K562 (cell line): ENCODE results near the gene TSPOAP1. TPM values are rescaled to one million over a fixed set of nuclear protein-coding genes. Genes with fewer than 3 reads are reported as not detected.

Experiments used
- ATAC-seq: fragments of 200-7000 bp; cut with Tn5 transposase; 3 replicates; pipeline ENCODE4 v1.9.1; 2020; ENCODE audit warnings: moderate library complexity
- BruUV-seq: library from RNA; stranded (reverse); fragments of 400-500 nt; replicated peaks from 2 replicates; lab custom pipeline; 2021; lab: Mats Ljungman, UMichigan
- CTCF ChIA-PET: fragments of 300-600 bp; formaldehyde crosslinking; extraction: SDS; loops from one replicate; lab custom pipeline; 2021; ENCODE audit warnings: low intra/inter-chr PET ratio; lab: Yijun Ruan, JAX
- POLR2A ChIA-PET: fragments of 300-600, 350-650 bp; sonication (Branson Sonifier 250); formaldehyde crosslinking; extraction: SDS; loops from one replicate; lab custom pipeline; 2021; ENCODE audit warnings: antibody characterized with exemption, inconsistent platforms; lab: Yijun Ruan, JAX
- DNase-seq, 4 experiments: peaks; one replicate each; pipeline versions ENCODE4 v3.0.0 to v3.0.0-alpha.2; 2011 to 2018; ENCODE audit warnings: low spot score in 3 of 4, mixed read lengths in 3 of 4; ENCODE audit errors: extremely low read depth in 1 of 4
- FAIRE-seq: peaks from 2 replicates; lab custom pipeline; 2011; peaks lifted over from hg19 to GRCh38; lab: Jason Lieb, UNC
- H2AFZ ChIP-seq: 2 replicates; pipeline ENCODE4 v1.6.0; 2011; ENCODE audit warnings: low read depth, low read length, control low read depth, inconsistent platforms
- H3K27ac ChIP-seq: fragments of 200-600 bp; 3 replicates; pipeline ENCODE4 v1.8.0; 2011; ENCODE audit warnings: low read depth, mild to moderate bottlenecking, control low read depth, inconsistent platforms, low read length, moderate library complexity, mixed read lengths; ENCODE audit errors: extremely low read depth
- H3K27me3 ChIP-seq, 2 experiments: fragments of 300-600 bp in 1 of 2; 2 replicates in 1 of 2; 3 replicates in 1 of 2; pipeline versions ENCODE4 v1.6.0 to v1.8.0; 2011; ENCODE audit warnings: inconsistent platforms in 2 of 2, low read length in 2 of 2, mild to moderate bottlenecking in 1 of 2, mixed read lengths in 1 of 2, moderate library complexity in 1 of 2; ENCODE audit not compliant: control insufficient read depth in 2 of 2, insufficient read depth in 2 of 2
- H3K36me3 ChIP-seq: fragments of 300-600 bp; 3 replicates; pipeline ENCODE4 v1.8.0; 2011; ENCODE audit warnings: mild to moderate bottlenecking, low read length, inconsistent platforms; ENCODE audit not compliant: control insufficient read depth, insufficient read depth
- H3K4me1 ChIP-seq, 2 experiments: fragments of 200-600 bp in 1 of 2; replicated peaks in 1 of 2; 2 replicates in 1 of 2; 3 replicates in 1 of 2; pipeline versions ENCODE4 v1.5.1 to v1.8.0; 2011; ENCODE audit warnings: inconsistent platforms in 2 of 2, low read length in 2 of 2, mild to moderate bottlenecking in 1 of 2, mixed read lengths in 1 of 2, moderate library complexity in 1 of 2; ENCODE audit not compliant: control insufficient read depth in 2 of 2, insufficient read depth in 2 of 2
- H3K4me2 ChIP-seq: 2 replicates; pipeline ENCODE4 v1.6.1; 2011; ENCODE audit warnings: low read length, control low read depth, inconsistent platforms, mixed read lengths; ENCODE audit not compliant: insufficient read depth
- H3K4me3 ChIP-seq: fragments of 200-600 bp; sonication (generic), shearing (Covaris generic); 2 replicates; pipeline ENCODE4 v1.5.1; 2016; ENCODE audit warnings: control low read depth, inconsistent platforms
- H3K79me2 ChIP-seq: fragments of 200-600 bp; 3 replicates; pipeline ENCODE4 v1.8.0; 2011; ENCODE audit warnings: low read length, inconsistent platforms; ENCODE audit not compliant: control insufficient read depth, insufficient read depth
- H3K9ac ChIP-seq, 2 experiments: 2 replicates each; pipeline versions ENCODE4 v1.6.0 to v1.6.1; 2011; ENCODE audit warnings: low read depth in 2 of 2, low read length in 2 of 2, control low read depth in 1 of 2, inconsistent platforms in 1 of 2, mild to moderate bottlenecking in 1 of 2, mixed read lengths in 1 of 2; ENCODE audit not compliant: insufficient read depth in 1 of 2
- H3K9me1 ChIP-seq: one replicate; pipeline ENCODE4 v1.6.0; 2011; ENCODE audit warnings: inconsistent platforms, mild to moderate bottlenecking, low read length, moderate library complexity; ENCODE audit not compliant: control insufficient read depth, insufficient read depth
- H3K9me3 ChIP-seq: replicated peaks from 2 replicates; pipeline ENCODE4 v1.5.1; 2011; ENCODE audit warnings: low read depth, low read length, inconsistent platforms; ENCODE audit not compliant: control insufficient read depth, insufficient read depth
- H4K20me1 ChIP-seq: replicated peaks from 2 replicates; pipeline ENCODE4 v1.6.1; 2011; ENCODE audit warnings: low read length, inconsistent platforms, mixed read lengths; ENCODE audit not compliant: control insufficient read depth, insufficient read depth
- ATF6 ChIP-seq: sonication (generic); formaldehyde crosslinking; IDR thresholded peaks from 2 replicates; pipeline ENCODE4 v1.4.0; 2020; ENCODE audit warnings: mild to moderate bottlenecking, missing genetic modification reagents
- FOXK1 ChIP-seq: sonication (generic); formaldehyde crosslinking; IDR thresholded peaks from 2 replicates; pipeline ENCODE4 v1.8.0; 2022; ENCODE audit warnings: missing genetic modification reagents, mild to moderate bottlenecking, borderline replicate concordance
- HLTF ChIP-seq: fragments of 450-650 bp; IDR thresholded peaks from 2 replicates; pipeline ENCODE4 v1.6.1; 2016
- HNRNPK ChIP-seq: fragments of 200-400 bp; formaldehyde crosslinking; IDR thresholded peaks from one replicate; pipeline ENCODE4 v1.6.1; 2018; ENCODE audit warnings: mild to moderate bottlenecking, low read depth, low read length; ENCODE audit not compliant: poor library complexity, severe bottlenecking
- MTA2 ChIP-seq: fragments of 450-650 bp; IDR thresholded peaks from 2 replicates; pipeline ENCODE4 v1.6.1; 2016; ENCODE audit warnings: low read depth
- SMARCA5 ChIP-seq: fragments of 450-650 bp; IDR thresholded peaks from 2 replicates; pipeline ENCODE4 v1.6.1; 2016
- SREBF1 ChIP-seq: fragments of 150-350 bp; IDR thresholded peaks from 2 replicates; pipeline ENCODE4 v1.6.1; 2014; ENCODE audit warnings: antibody characterized with exemption, low read depth, low read length, borderline replicate concordance
- TARDBP ChIP-seq: fragments of 450-650 bp; IDR thresholded peaks from 2 replicates; pipeline ENCODE4 v1.6.1; 2016
- TCF7 ChIP-seq: sonication (generic); IDR thresholded peaks from 2 replicates; pipeline ENCODE4 v1.6.1; 2016; ENCODE audit warnings: antibody characterized with exemption, borderline replicate concordance
- ZBTB34 ChIP-seq: fragments of 250-450 bp; sonication (Bioruptor Pico); IDR thresholded peaks from 2 replicates; pipeline ENCODE4 v1.8.0; 2021; ENCODE audit warnings: mild to moderate bottlenecking, moderate library complexity
- ZEB2 ChIP-seq: fragments of 450-650 bp; IDR thresholded peaks from 2 replicates; pipeline ENCODE4 v1.6.1; 2016
- ZNF431 ChIP-seq: sonication (generic); formaldehyde crosslinking; IDR thresholded peaks from 2 replicates; pipeline ENCODE4 v1.8.0; 2022; ENCODE audit warnings: mild to moderate bottlenecking, missing genetic modification reagents
- ZNF717 ChIP-seq: fragments of 250-450 bp; sonication (Bioruptor Pico); IDR thresholded peaks from 2 replicates; pipeline ENCODE4 v1.5.0; 2021
- WGBS: fragments of 100-300 bp; shearing (Covaris generic); methylation state at CpG from one replicate; pipeline ENCODE4 v1.1.6; 2016; ENCODE audit warnings: low coverage, mixed read lengths; ENCODE audit not compliant: insufficient coverage; ENCODE audit errors: missing lambda C conversion rate; 5-methylcytosine and 5-hydroxymethylcytosine counted together
- in situ Hi-C: fragments of 300-500 bp; cut with MboI; formaldehyde crosslinking; loops from 4 replicates; pipeline ENCODE4 v1.15.0; 2018; ENCODE audit warnings: inconsistent platforms, mixed read lengths
- intact Hi-C: fragments of 100-400 bp; cut with micrococcal nuclease; formaldehyde crosslinking; loops from 2 replicates; pipeline ENCODE4 v1.14.2; 2022
- polyA plus RNA-seq, 8 experiments: library from polyadenylated mRNA; depleted of rRNA in 4 of 8; stranded (reverse) in 5 of 8; unstranded in 3 of 8; fragments of >200 nt; fragmentation: Nextera tagmentation in 2 of 8; fragmentation: Illumina TruSeq in 1 of 8; extraction: Ambion mirVana in 2 of 8; extraction: Trizol in 1 of 8; gene quantifications; 2 replicates each; pipeline versions ENCODE4 v1.2.1 to v1.2.3, GENCODE V29; 2011 to 2014; ENCODE audit warnings: inconsistent platforms in 1 of 8, missing spikeins in 1 of 8
- total RNA-seq, 7 experiments: library from RNA; depleted of rRNA in 6 of 7; stranded (reverse); fragments of >200 nt in 6 of 7; fragmentation: Illumina TruSeq in 2 of 7; extraction: Trizol in 2 of 7; gene quantifications; 2 replicates each; pipeline versions ENCODE4 v1.2.1 to v1.2.3, GENCODE V29; 2011 to 2021; ENCODE audit warnings: low replicate concordance in 1 of 7
- TF ChIP-seq, protein P1 (sequence below), 3 experiments: fragments of 200-800 bp in 1 of 3; sonication (Bioruptor generic) in 1 of 3; sonication (generic) in 1 of 3; formaldehyde crosslinking in 1 of 3; IDR thresholded peaks; 2 replicates each; pipeline versions ENCODE4 v1.6.1 to v1.8.0; 2016 to 2022; ENCODE audit warnings: mild to moderate bottlenecking in 2 of 3, missing compliant biosample characterization in 2 of 3, missing genetic modification characterization in 2 of 3, missing genetic modification reagents in 1 of 3
- TF ChIP-seq, protein P2 (sequence below): fragments of 450-650 bp; IDR thresholded peaks from one replicate; pipeline ENCODE4 v1.6.1; 2018; ENCODE audit warnings: mild to moderate bottlenecking, moderate library complexity; ENCODE audit not compliant: partially characterized antibody

TSPOAP1 gene
- total and polyA plus RNA-seq, 9 of the 15 experiments (the other 6 are each of a cell fraction or from before 2014, with no cell fraction given): 0.87 to 3.9 (median 1.8) TPM; not detected in 2

DNA sequence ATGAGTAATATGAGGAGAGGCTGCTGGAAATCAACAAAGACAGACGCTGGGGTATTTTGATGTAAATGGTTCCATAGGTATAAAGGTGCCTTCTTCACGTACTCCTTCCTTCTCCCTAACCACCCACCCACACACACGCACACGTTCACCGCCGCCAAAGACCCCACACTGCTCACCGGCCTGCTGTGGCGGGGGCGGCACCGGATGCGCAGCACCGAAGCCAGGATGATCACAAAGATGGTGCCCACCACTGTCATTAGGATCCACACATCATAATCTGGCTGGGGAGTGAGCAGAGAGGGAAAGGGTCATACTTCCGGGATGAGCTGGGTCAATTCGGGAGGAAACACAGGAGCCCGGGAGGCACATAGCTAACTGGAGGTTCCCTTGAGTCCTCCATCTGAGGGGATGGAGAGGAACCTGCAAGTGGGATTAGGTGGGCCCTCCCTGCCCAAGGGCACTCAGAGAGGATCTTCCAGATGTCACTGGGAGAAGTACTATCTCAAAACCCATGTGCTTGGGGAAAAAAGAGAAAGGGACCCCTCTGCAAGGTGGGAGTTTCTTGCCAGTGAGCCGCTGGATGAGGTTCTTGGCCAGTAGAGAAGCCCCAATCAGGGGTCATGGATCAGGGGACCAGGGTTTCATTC lies 33.9 kb upstream of the TSPOAP1 start:
- CTCF ChIA-PET: no interaction called here
- H3K4me3 ChIP-seq: no peak overlapping the region
- no peak overlapping the region for H2AFZ ChIP-seq
- DNase-seq (no peak), ATAC-seq (no peak), FAIRE-seq (no peak)
- TF ChIP-seq ZNF717 (CRISPR knock-in tag) (no peak), TARDBP (no peak), FOXK1 (no peak), HNRNPK (no peak), TCF7 (no peak), SREBF1 (no peak), ZNF431 (no peak), HLTF (no peak), MTA2 (no peak), SMARCA5 (no peak), ZBTB34 (no peak), ZEB2 (no peak), ATF6 (CRISPR knock-in tag) (no peak)
- TF ChIP-seq, protein P1, sequence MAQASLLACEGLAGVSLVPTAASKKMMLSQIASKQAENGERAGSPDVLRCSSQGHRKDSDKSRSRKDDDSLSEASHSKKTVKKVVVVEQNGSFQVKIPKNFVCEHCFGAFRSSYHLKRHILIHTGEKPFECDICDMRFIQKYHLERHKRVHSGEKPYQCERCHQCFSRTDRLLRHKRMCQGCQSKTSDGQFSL (CRISPR knock-in tag; IDR thresholded peaks at IDR 0.05): no peak
- TF ChIP-seq, protein P1 (tag; IDR thresholded peaks at IDR 0.05): no peak
- TF ChIP-seq, protein P2, sequence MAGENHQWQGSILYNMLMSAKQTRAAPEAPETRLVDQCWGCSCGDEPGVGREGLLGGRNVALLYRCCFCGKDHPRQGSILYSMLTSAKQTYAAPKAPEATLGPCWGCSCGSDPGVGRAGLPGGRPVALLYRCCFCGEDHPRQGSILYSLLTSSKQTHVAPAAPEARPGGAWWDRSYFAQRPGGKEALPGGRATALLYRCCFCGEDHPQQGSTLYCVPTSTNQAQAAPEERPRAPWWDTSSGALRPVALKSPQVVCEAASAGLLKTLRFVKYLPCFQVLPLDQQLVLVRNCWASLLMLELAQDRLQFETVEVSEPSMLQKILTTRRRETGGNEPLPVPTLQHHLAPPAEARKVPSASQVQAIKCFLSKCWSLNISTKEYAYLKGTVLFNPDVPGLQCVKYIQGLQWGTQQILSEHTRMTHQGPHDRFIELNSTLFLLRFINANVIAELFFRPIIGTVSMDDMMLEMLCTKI: no peak
- no peaks in the 10 kb centered on the region for H3K27me3 ChIP-seq
- H3K79me2 ChIP-seq: no peaks in the 10 kb centered on the region
- H3K27ac ChIP-seq: no peak overlapping the region
- no peak overlapping the region; a peak in 1 of 4 replicates for H3K9ac ChIP-seq
- in situ Hi-C loops: no loop called here
- BruUV-seq: no TSS peak
- intact Hi-C loops: no loop called here
- H3K4me1 ChIP-seq: peaks cover 42 to 48% of the 10 kb centered on the region in 2 experiments
- POLR2A ChIA-PET: interaction anchor here (0.6 to 17.7 kb wide), 8 partner anchors 8 to 269 kb away, joined by 3 to 257 read pairs (median 4); partner anchors contain the start of gene SUPT4H1
- no peaks in the 10 kb centered on the region; the same call in 2 of the 3 replicates for H3K36me3 ChIP-seq
- WGBS: 89% methylated on average over 16 of the region's 16 CpGs
- H3K4me2 ChIP-seq: no peak overlapping the region
- H3K9me1 ChIP-seq: peaks cover 3% of the 10 kb centered on the region
- no peaks in the 10 kb centered on the region for H3K9me3 ChIP-seq
- no peaks in the 10 kb centered on the region for H4K20me1 ChIP-seq
